ENCODE results near the gene VTI1A.
"Not testable (repeated sequence)": the region's sequence is repeated elsewhere in the genome, so short reads cannot be mapped to it uniquely, and the experiment has no call there.

Gene VTI1A

GRCh38 chr10:112507988-112508387, 61.0 kb downstream of the VTI1A start:
- DNase-seq: no peak

- no peak for DNase-seq
These were observed 62.7 kb downstream of the VTI1A start for GRCh38 chr10:112509558-112510291.

GRCh38 chr10:112510384-112510783, 63.4 kb downstream of the VTI1A start:
- DNase-seq: no peak

GRCh38 chr10:112512294-112512693, 65.3 kb downstream of the VTI1A start:
- no peak for DNase-seq

GRCh38 chr10:112515126-112515525, 68.1 kb downstream of the VTI1A start:
- DNase-seq: no peak

GRCh38 chr10:112515852-112516251, 68.8 kb downstream of the VTI1A start:
- DNase-seq: no peak

GRCh38 chr10:112517451-112517862, 70.4 kb downstream of the VTI1A start:
- DNase-seq: no peak

GRCh38 chr10:112519133-112519761, 72.2 kb downstream of the VTI1A start:
- no peak for DNase-seq

GRCh38 chr10:112520914-112521313, 73.9 kb downstream of the VTI1A start:
- DNase-seq: peak in 1 of 2 donors; percentile 11

GRCh38 chr10:112524641-112525040, 77.6 kb downstream of the VTI1A start:
- DNase-seq: no peak

- DNase-seq: no peak
These were observed 78.2 kb downstream of the VTI1A start for GRCh38 chr10:112525200-112525599.

GRCh38 chr10:112526139-112526538, 79.1 kb downstream of the VTI1A start:
- DNase-seq: no peak

- DNase-seq: no peak
These were observed 79.9 kb downstream of the VTI1A start for GRCh38 chr10:112526906-112527305.

- DNase-seq: no peak
These were observed 81.2 kb downstream of the VTI1A start for GRCh38 chr10:112528235-112528634.

- DNase-seq: no peak
These were observed 84.4 kb downstream of the VTI1A start for GRCh38 chr10:112531421-112531820.

- DNase-seq: peak; percentile 46 to 75
These were observed 85.2 kb downstream of the VTI1A start for GRCh38 chr10:112532189-112532588.

- DNase-seq: no peak
These were observed 85.9 kb downstream of the VTI1A start for GRCh38 chr10:112532956-112533355.

- DNase-seq: peak; percentile 28 to 31
These were observed 86.9 kb downstream of the VTI1A start for GRCh38 chr10:112533916-112534315.

GRCh38 chr10:112535531-112535951, 88.5 kb downstream of the VTI1A start:
- DNase-seq: no peak

GRCh38 chr10:112536663-112537062, 89.6 kb downstream of the VTI1A start:
- no peak for DNase-seq

- no peak for DNase-seq
These were observed 91.2 kb downstream of the VTI1A start for GRCh38 chr10:112538168-112538567.

GRCh38 chr10:112539340-112539739, 92.3 kb downstream of the VTI1A start:
- no peak for DNase-seq

GRCh38 chr10:112542823-112543222, 95.8 kb downstream of the VTI1A start:
- DNase-seq: not testable (repeated sequence)

GRCh38 chr10:112546474-112546873, 99.5 kb downstream of the VTI1A start:
- DNase-seq: no peak
